Erythroblast (primary cell): Measurements from ENCODE around the gene CYP2W1.

Experiments
- GATA1 ChIP-seq: IDR thresholded peaks from 2 replicates; pipeline ENCODE4 v1.6.1; 2011; ENCODE audit warnings: low read depth, mild to moderate bottlenecking, control low read depth, low read length, moderate library complexity
- POLR2A ChIP-seq: IDR thresholded peaks from 2 replicates; pipeline ENCODE4 v1.6.1; 2011; ENCODE audit warnings: mild to moderate bottlenecking, low read length

DNA sequence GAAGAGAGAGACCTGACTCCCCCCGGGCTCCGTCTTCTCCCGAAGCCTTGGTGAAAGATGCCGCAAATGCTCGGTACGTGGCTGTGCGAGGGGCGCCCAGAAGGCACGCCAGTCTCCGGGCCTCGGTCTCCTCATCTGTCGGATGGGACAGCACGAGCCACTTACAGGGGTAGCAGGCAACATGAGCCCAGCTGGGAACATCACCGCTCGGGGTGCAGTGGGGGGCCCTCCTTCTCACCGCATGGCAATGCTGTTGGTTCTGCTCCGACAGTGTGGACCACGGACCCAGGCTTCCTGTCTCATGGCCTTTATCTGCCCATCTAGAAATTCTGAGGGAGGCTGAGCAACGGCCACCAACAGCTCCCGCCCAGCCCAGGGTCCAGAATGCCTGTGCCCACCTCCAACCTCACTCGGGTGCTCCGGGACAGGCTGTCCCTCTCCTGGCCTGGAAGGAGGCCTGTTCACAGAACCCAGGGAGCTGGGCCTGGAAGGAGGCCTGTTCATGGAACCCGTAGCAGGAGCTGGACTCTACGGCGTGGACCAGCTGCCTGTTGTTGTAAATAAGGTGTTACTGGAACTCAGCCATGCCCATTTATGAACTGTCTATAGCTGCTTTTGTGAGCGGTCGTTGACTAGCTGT lies 44.3 kb upstream of the CYP2W1 start:
- TF ChIP-seq POLR2A = no peak
- no peak for TF ChIP-seq GATA1
